ENCODE measurements around the gene PARD3B. TPM values are rescaled to one million over a fixed set of nuclear protein-coding genes. Genes with fewer than 3 reads are reported as not detected.

Gene PARD3B
- total RNA-seq, 1 donor from 2014 or later, result 12.3 TPM

GRCh38 chr2:204849892-204850291, 304.6 kb downstream of the PARD3B start:
- DNase-seq (ENCODE audit: extremely low spot score in 2 of 2), result no peak
- no peak overlapping the region for H3K4me3 ChIP-seq
- no peak overlapping the region for H3K27ac ChIP-seq
- no peaks in the 10 kb centered on the region for H3K27me3 ChIP-seq
- intact Hi-C loops (cut with DNase I), result no loop called here
- TF ChIP-seq POLR2AphosphoS5 (IDR thresholded peaks at IDR 0.05; ENCODE audit: insufficient read depth in 1 of 2, low read depth in 1 of 2) (peak in 1 of 2 donors; percentile 54), CTCF (IDR thresholded peaks at IDR 0.05) (no peak)
- no peaks in the 10 kb centered on the region for H3K36me3 ChIP-seq
- no peaks in the 10 kb centered on the region for H3K4me1 ChIP-seq
- H3K9me3 ChIP-seq, result no peaks in the 10 kb centered on the region

- no peak overlapping the region for H3K4me3 ChIP-seq
These were observed 305.3 kb downstream of the PARD3B start for GRCh38 chr2:204850581-204850980.

GRCh38 chr2:204853905-204854304, 308.6 kb downstream of the PARD3B start:
- no peak overlapping the region for H3K27ac ChIP-seq
- no peaks in the 10 kb centered on the region for H3K9me3 ChIP-seq
- no peaks in the 10 kb centered on the region for H3K4me1 ChIP-seq
- TF ChIP-seq POLR2A (IDR thresholded peaks at IDR 0.05), result no peak
- TF ChIP-seq CTCF (IDR thresholded peaks at IDR 0.05), result no peak
- TF ChIP-seq POLR2AphosphoS5 (IDR thresholded peaks at IDR 0.05; ENCODE audit: insufficient read depth in 1 of 2, low read depth in 1 of 2), result no peak
- intact Hi-C loops (cut with DNase I), result no loop called here
- DNase-seq (ENCODE audit: extremely low spot score in 2 of 2), result no peak
- H3K27me3 ChIP-seq, result no peaks in the 10 kb centered on the region
- no peak overlapping the region for H3K4me3 ChIP-seq
- H3K36me3 ChIP-seq, result no peaks in the 10 kb centered on the region

More at GRCh38 chr2:204850581-204850980, 305.3 kb downstream of the PARD3B start:
- no peak overlapping the region for H3K27ac ChIP-seq
- H3K36me3 ChIP-seq, result no peaks in the 10 kb centered on the region
- H3K9me3 ChIP-seq, result no peaks in the 10 kb centered on the region
- no peaks in the 10 kb centered on the region for H3K4me1 ChIP-seq
- H3K27me3 ChIP-seq, result no peaks in the 10 kb centered on the region
- intact Hi-C loops (cut with DNase I), result no loop called here
- TF ChIP-seq POLR2AphosphoS5 (IDR thresholded peaks at IDR 0.05; ENCODE audit: insufficient read depth in 1 of 2, low read depth in 1 of 2) (no peak), CTCF (IDR thresholded peaks at IDR 0.05) (no peak), POLR2A (IDR thresholded peaks at IDR 0.05) (no peak)
- DNase-seq (ENCODE audit: extremely low spot score in 2 of 2), result no peak

GRCh38 chr2:204860274-204860673, 315.0 kb downstream of the PARD3B start:
- TF ChIP-seq POLR2A (IDR thresholded peaks at IDR 0.05) (no peak), POLR2AphosphoS5 (IDR thresholded peaks at IDR 0.05; ENCODE audit: insufficient read depth in 1 of 2, low read depth in 1 of 2) (no peak), CTCF (IDR thresholded peaks at IDR 0.05) (no peak)
- Histone ChIP-seq H3K4me3 (no peak overlapping the region), H3K9me3 (no peaks in the 10 kb centered on the region), H3K36me3 (no peaks in the 10 kb centered on the region), H3K27ac (no peak overlapping the region), H3K27me3 (no peaks in the 10 kb centered on the region), H3K4me1 (no peaks in the 10 kb centered on the region)
- no peak for DNase-seq (ENCODE audit: extremely low spot score in 2 of 2)
- intact Hi-C loops (cut with DNase I), result loop anchor here (10.0 kb wide), 1 partner anchor 815 kb away; no protein-coding TSS in a partner anchor

- Histone ChIP-seq H3K9me3 (no peaks in the 10 kb centered on the region), H3K4me1 (no peaks in the 10 kb centered on the region), H3K27ac (no peak overlapping the region), H3K27me3 (no peaks in the 10 kb centered on the region), H3K4me3 (no peak overlapping the region), H3K36me3 (no peaks in the 10 kb centered on the region)
- TF ChIP-seq CTCF (IDR thresholded peaks at IDR 0.05) (no peak), POLR2A (IDR thresholded peaks at IDR 0.05) (no peak), POLR2AphosphoS5 (IDR thresholded peaks at IDR 0.05; ENCODE audit: insufficient read depth in 1 of 2, low read depth in 1 of 2) (no peak)
- intact Hi-C loops (cut with DNase I), result loop anchor here (10.0 kb wide), 1 partner anchor 812 kb away; no protein-coding TSS in a partner anchor
- no peak for DNase-seq (ENCODE audit: extremely low spot score in 2 of 2)
These were observed 317.5 kb downstream of the PARD3B start for GRCh38 chr2:204862809-204863208.
